HG03280 (cell line): Measurements from ENCODE around the gene ARHGEF28.

Experiments
- ATAC-seq: cut with Tn5 transposase; IDR thresholded peaks from one replicate; pipeline ENCODE4 v1.9.1; 2021; ENCODE audit warnings: mild to moderate bottlenecking, moderate library complexity; ENCODE audit not compliant: unreplicated experiment

ARHGEF28 gene

DNA sequence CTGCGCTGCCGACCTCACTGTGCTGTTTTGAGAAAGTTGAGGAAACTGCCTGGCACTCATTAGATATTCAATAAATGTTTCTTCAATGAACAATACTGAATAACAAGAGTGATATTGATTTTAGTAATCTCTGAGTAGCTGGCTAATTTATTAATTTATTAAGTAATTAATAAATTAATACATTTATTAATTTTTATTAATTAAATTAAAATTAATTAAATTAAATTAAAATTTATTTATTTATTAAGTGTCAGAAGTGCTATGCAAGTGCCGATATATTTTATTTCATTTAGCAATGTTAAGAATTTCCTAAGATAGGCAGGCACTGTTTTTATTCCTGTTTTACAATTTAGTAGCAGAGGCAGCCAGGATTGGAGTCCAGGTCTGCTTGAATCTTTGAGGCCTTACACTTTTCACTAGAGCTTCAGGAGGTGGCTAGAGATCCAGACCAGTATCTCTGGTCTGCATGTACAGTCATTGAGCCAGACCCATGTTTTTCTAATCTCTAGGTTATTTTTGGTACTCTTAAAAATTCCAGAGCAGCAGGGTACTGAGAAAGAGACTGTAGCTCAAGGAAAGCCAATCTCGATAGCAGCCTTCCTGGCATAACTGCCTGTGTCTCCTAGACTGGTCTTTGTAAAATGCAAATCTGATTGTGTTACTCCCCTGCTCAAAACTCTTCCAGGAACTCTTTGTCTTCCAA lies 109.2 kb downstream of the ARHGEF28 start:
- ATAC-seq = no peak

DNA sequence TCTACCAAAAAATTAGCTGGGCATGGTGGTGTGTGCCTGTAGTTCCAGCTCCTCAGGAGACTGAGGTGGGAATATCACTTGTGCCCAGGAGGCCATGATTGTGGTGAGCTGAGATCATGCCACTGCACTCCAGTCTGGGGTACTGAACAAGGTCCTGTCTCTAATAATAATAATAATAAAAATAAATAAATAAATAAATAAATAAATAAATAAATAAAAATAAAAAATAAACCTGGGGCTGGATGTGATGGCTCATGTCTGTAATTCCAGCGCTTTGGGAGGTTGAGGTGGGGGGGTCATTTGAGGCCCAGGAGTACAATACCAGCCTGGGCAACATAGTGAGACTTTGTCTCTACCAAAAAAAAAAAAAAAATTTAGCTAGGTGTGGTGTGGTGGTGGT lies 113.7 kb downstream of the ARHGEF28 start:
- ATAC-seq = no peak

DNA sequence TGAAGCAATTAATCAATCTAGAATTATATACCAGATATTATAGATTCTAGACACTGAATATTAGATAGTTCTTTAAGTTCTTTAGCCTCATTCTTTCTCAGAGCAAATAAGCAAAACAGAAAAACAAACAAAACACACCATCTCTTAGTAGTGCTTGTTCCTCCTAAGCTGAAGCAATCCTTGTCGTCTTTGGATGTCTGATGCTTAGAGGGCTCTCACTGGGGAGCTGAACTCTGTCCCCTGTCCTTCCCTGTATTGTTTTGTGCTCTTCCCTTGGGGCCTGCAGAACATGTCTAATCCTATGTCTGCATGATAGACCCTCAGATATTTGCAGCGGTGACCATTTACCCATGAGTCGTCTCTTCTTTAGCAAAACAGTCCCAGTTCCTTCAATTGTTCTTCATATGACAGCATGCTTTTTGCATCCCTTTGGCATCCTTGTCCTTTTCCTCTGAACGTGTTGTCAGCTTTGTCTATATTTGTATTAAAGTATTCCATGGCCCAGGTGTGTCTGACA lies 114.3 kb downstream of the ARHGEF28 start:
- ATAC-seq = no peak

DNA sequence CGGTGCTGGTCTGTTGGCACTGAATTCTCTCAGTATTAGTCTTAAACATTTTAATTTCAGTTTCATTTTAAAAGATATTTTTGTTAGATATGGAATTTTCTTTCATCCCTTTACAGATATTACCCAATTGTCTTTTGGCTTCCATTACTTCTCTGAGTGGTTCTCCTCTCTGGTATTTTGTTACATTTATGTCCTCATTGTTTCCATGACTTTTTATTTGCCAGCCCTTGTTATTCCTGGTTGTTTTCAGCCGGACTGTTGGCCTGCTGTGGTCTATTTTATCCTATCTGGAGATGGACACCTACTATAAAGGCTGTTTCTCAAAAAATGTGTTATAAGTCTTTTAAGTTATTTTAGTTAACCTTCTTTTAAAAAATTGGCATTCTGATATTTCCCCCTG lies 117.2 kb downstream of the ARHGEF28 start:
- ATAC-seq = no peak

DNA sequence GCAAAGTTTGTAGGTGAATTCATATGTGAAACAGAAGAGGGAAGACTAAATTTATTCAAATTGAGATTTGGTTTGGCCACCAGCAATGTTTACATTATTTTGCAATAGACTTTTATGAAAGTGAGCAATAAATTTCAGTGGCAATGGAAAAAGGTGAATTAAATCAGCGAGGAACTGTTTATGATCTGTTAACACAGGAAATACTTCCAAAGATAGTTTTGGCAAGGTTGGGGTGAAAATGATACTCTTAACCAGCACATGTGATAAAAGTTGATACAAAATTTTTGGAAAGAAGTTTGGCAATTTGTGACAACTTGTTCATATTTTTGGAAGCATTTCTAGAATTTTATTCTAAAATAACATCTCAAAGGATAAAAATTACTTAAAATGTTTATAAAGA lies 119.8 kb downstream of the ARHGEF28 start:
- ATAC-seq = no peak

DNA sequence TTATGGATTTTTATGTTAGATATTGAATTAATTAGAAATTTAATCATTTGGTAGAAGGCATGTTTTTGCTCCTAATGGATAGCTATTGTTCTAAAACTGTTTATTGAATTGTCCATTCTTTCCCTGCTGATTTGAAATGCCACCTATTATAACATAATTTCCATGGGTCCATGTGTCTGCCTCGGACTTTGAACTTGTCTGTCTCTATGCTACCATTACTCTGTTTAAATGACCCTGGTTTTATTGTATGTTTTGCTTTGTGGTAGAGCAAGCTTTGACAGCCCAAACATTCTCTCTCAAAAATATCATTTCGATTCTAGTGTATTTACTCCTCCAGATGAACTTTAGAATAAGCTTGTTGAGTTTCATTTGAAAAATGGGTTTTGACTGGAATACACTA lies 120.6 kb downstream of the ARHGEF28 start:
- no peak for ATAC-seq

DNA sequence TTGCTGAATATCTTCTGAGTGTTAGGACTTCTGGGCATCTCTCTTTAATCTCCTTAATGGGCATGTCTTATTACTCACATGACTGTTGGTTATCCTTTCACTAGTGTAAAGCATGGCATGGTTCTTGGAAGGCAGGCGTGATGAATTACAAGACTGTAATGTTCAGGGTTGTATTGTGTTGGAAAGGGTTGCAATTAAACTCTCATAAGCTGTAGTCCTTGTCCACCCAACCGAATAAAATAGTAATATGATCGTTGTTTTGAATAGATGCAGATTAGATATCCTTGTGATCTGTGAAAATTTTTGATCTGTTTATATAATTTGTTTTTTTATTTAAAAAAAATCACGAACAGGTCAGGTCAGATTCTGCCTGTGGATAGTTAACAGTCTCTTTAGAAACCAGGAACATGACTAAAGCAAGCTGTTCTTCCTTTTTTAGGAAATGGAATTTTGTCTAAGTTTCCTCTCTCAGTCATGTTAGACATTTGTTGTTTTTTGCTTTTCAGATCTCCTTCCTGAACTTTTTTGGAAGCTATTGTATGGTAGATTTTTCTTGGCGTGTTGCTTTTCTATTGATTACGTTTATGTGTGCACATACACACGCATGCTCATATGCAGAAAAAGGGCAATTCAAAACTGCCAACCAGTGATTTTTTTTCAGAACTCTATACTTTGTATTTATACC lies 121.8 kb downstream of the ARHGEF28 start:
- no peak for ATAC-seq

DNA sequence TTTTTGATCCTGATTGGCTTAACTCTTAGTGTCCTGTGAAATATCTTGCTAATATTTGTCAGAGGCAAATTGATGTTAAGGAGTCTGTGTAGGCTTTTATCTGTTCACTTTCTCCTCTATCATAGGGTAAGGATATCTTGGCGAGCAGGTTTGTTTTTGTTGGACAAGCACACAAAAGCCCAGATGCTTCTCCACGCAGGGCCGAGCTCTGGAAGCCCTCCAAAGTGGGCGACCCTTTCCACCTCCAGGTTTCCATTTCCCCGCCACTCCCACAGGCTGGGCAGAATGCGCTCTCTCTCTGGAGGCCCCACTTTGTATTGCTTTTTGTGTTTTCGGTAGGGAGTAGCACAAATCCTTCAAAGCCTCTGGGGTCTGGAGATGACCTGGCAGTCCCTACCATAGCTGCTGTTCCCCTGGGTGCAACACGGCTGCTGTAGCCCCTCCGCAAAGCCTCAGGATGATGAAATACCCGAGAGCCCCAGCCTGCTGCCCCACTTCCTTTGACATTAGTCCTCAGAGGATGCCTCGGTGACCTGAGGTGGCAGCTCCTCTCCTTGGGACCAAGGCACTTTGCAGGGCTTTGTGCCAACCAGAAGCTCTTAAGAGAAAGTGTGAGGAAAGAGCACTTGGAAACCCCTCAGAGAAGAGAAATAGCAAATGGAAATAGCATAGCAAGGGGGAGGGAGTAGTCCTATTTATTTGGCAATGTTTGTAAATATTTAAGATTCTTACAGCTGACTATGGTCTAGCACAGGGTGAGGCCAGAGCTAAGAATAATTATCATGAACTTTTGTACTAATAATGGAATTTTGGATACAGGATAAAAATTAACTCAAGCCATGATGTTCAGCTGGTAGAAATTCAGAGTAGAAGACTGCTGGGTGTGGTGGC lies 122.8 kb downstream of the ARHGEF28 start:
- no peak for ATAC-seq

DNA sequence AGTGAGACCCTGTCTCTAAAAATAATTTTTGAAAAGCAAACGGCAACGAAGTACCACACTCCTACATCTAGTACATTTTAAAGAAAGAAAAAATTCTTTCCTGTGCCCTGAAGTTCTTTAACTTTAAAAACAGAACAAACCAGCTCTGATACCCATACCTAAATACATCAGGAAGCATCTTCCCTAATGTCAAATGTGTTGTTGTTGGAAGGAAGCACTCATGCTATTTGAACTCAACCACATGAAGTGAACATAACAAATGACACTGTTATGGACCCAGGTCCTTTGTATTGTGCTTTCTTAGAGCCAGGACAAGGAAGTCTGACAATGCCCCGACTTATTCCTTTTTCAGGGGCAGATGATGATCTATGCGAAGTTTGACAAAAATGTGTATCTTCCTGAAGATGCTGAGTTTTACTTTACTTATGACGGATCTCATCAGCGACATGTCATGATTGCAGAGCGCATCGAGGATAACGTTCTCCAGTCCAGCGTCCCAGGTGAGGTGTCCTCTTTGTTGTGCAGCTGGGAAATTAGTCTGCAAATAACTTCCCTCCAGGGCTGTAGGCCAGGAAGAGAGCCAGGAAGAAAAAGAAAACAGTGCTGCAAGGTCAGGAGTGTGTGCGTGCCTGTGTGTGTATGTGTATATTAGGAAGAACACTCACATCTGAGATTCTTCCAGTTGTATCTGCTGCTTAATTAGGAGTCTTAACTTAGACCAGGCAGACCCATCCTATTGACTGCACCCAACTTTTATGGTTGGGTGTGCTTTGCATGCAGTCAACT lies 123.7 kb downstream of the ARHGEF28 start:
- ATAC-seq = no peak

DNA sequence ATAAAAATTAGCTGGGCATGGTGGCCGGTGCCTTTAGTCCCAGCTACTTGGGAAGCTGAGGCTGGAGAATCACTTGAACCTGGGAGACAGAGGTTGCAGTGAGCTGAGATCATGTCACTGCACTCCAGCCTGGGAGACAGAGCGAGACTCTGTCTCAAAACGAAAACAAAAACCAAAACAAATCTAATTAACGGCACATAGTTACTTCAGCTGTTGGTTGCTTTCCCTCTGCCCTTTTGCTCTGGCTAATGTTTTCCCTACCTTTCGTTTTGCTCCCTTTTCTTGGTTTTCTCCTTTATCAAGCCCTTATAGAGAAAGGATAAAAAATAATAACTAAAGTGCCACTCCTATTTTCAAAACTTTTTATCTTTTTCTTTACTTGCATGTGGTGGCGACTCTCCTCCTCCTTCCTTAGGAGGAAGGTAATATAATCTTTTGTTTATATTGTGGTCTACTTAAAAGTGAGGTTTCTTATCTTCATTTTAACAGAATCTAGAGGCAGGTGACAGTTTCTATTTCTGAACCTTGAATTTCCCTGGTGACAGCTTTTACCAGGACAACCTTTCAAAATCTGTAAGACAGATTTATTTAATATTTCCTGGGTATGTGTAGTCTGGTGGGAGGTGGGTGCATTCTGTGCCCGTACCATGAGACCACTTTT lies 125.4 kb downstream of the ARHGEF28 start:
- ATAC-seq = no peak

DNA sequence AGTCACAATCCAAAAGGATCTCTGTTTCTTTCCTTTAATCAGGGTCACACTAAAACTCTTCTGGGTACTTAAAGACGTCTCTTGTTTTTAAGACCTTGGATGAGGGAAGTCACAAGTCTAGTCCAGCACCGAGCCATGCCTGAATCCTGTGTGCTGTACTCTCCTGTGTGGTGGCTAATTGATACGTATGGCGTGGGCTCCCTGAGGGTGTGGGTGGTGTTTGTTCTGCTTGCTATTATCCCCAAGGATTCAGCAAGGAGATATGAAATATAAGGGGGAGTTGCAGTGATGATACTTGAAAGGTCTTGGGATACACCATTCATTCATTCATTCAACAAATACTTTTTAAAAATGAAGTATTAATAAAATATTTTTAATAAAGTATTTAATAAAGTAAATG lies 128.3 kb downstream of the ARHGEF28 start:
- no peak for ATAC-seq

DNA sequence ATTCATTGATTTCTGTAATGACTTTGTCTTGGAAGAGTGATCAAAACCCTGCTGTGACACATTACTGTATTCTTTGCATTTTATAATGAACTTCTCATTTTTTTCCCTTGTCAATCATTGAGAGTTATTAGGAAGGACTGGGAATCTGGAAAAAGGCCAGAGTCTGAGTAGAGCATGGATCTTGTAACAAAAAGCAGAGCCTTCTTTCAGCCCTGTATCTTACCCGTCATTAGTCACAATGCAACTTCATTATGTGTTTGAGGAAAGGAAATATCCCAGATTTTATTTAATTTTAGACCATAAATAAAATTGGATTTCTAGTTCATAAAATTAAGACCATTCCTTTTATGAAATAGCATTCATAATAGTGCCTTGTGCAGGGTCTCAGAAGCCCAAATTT lies 131.4 kb downstream of the ARHGEF28 start:
- no peak for ATAC-seq

DNA sequence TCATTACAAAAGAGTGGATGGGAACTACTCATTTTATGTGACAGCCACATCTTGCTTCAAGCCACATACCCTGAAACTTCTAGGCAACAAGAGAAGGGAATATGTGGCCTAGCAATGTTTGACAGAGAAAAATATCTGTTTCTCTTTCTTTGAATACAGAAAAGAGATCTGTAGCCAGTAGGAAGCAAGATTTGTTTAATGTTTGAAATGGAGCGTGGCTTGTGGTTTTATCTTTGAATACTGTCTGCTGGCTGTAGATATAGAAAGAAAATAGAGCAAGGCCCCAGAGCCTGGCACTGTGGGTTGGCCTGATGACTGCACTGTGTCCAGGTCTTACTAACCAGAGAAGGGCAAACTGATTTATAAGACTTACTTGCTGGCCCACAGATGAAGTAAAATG lies 133.8 kb downstream of the ARHGEF28 start:
- no peak for ATAC-seq

DNA sequence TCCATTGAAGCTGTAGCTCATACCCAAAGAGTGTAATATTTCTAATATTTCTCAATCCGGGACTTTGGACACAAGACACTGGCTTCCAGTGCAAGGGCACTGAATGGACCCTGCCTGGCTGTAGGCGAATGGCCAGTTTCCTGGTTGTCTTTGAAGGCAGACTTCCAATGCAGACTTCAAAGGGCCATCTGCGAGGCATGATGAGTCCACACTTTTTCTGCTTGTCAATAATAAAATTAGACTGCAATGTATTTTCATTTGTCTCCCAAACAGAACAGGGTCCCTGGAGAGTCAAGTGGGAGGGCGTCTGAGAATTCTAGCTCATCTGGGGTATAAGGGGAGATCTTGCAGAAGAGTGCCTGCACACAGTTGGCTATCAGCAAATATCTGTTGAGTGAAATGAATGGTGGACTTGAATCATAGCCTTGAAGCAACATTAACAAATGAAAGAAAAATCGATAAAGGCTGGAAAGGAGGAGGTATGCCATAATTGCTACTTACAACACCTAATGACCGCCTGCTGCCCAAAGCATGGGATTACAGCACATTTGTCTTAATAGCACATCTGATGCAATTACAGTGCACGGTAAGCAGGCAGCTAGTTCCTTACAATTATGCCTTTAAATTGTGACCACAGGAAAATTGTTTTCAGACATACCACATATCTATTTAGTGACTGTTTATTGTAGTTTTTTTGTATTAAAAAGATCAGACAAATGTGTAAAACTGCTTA lies 137.5 kb downstream of the ARHGEF28 start:
- no peak for ATAC-seq

DNA sequence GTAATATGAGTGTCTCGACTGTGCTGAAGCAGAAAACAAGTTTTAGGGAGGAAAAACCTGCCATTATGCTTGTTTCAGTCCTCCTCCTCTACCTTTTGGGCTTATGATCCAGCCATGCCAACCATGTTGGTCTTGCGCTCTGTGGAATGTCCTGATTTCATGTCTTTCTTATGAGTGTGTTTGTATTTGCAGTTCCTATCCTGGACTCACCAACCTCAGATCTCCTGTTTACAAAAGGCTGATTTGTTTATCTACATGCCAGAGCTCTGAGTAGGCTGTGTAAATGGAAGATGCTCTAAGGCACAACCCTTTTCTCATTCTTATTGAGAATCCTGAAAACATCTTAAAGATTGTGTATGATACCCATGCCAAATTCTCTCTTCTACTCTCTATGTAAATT lies 138.6 kb downstream of the ARHGEF28 start:
- ATAC-seq = no peak

DNA sequence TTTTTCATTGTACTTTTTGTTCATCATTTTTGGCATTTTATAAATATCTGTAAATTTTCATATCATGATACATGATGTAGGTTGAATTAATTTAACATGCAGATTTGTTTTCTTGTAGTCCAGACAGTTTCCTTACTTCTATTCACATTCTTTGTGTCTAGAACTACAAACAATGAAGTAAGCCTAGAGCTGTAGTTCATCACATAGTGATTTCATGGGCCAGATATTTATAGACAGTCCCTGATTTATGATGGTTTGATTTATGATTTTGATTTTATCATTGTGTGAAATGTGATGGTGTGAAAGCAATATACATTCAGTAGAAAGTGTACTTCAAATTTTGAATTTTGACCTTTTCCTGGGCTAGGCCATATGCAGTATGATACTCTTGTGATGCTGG lies 139.0 kb downstream of the ARHGEF28 start:
- no peak for ATAC-seq

DNA sequence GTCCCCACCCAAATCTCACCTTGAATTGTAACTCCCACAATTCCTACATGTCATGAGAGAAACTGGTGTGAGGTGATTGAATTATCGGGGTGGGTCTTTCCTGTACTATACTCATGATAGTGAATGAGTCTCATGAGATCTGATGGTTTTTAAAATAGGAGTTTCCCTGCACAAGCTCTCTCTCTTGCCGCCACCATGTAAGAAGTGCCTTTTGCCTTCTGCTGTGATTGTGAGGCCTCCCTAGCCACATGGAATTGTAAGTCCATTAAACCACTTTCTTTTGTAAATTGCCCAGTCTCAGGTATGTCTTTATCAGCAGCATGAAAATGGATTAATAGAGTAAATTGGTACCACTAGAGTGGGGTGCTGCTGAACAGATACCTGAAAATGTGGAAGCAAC lies 140.9 kb downstream of the ARHGEF28 start:
- ATAC-seq = no peak

DNA sequence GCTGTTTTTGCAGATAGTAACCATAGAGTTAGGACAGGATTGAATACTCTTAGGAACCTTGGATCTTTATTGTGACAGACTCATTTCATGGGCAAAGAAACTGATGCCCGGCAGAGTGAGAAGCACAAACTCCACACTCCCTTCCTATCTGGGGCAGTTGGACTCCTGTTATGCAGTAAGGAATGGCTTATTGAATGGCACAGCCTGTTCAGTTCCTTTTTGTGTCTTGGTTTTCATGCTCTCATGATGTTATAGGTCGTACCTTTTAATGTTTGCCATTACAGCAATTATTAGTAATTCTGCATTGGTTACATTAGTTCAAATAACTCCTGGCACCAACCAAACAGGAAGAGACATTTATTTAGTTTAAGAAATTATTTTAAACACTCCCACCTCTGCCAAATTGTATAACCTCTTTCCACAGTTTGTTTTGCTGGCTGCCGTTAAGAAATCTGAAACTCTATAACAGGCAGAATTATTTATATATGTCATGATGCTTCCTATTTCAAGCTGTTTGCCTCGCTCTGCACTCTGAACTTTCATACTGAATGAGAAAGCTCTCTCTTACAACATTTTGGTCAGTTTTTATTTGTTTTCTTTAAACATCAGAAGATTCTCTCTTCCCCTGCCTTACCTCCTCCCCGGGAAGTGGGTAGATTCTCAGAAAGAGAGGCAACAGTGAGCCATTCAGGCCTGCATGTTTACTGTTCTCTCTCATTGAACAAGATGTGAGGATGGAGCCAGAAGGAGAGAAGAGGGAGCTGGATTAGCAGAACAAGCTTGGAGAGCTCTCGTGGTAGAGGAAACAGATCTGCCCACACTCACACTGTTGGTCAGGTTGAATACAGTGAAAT lies 144.4 kb downstream of the ARHGEF28 start:
- no peak for ATAC-seq

DNA sequence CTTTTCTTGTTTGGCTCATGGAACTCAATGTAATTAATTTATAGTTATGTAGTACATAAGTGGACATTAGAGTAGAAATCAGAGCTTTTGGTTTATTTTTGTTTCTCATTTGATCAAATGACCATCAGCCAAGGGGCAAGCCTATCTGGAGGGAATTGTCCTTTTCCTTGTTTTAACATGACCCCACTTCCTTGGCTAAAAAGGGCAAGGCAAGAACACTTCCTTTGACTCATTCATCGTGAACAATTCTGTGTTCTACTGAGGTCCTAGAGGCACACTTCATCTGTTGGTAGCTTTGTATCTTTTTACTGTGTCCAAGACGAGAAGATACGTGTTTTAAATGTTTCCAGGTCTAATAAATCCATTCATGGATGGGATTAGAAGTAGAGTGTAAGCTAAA lies 148.9 kb downstream of the ARHGEF28 start:
- no peak for ATAC-seq
